Measurements from ENCODE around the gene AP3B1. TPM values are rescaled to one million over a fixed set of nuclear protein-coding genes. Genes with fewer than 3 reads are reported as not detected.

Gene AP3B1
- total and polyA plus RNA-seq, 2 of the 8 experiments (the other 6 are each of a cell fraction or from before 2014, with no cell fraction given) = 45.8 to 48.3 TPM

DNA sequence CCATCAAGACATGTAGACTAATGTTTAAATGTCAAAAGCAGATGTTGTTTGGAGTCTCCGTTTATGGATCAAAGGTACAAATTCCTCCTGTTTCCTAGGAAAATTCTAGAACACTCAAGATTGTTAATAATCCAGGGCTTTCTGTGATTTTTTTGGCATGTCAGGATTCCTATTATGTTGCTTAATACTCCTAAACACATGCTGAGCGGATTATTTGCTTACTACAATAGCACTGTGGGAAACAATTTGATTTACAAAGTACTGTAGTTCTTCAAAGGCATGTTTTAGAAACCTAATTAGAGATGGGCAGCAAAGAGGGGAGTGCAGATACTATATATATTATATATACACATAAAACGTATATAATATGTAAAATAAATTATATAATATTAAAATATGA is 46.9 kb upstream of the AP3B1 start (continued):
- no peak for TF ChIP-seq POLR2A (IDR thresholded peaks at IDR 0.05; ENCODE audit: control extremely low read depth in 1 of 2, low read depth in 2 of 2, low read length in 2 of 2)
- no peak for TF ChIP-seq TAF1 (IDR thresholded peaks at IDR 0.05; ENCODE audit: low read depth, low read length)
- TF ChIP-seq CHD2 (IDR thresholded peaks at IDR 0.05; ENCODE audit: low read length) = no peak
- TF ChIP-seq BACH1 (IDR thresholded peaks at IDR 0.05; ENCODE audit: low read length) = no peak
- TF ChIP-seq, protein P1, sequence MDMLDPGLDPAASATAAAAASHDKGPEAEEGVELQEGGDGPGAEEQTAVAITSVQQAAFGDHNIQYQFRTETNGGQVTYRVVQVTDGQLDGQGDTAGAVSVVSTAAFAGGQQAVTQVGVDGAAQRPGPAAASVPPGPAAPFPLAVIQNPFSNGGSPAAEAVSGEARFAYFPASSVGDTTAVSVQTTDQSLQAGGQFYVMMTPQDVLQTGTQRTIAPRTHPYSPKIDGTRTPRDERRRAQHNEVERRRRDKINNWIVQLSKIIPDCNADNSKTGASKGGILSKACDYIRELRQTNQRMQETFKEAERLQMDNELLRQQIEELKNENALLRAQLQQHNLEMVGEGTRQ (IDR thresholded peaks at IDR 0.05; ENCODE audit: low read length) = no peak
- no peak for TF ChIP-seq NRF1 (IDR thresholded peaks at IDR 0.05; ENCODE audit: low read depth, low read length)
- TF ChIP-seq PHF8 (conservative IDR thresholded peaks at IDR 0.05; ENCODE audit: low read depth, low read length) = no peak
- no peak for TF ChIP-seq POLR2AphosphoS5 (IDR thresholded peaks at IDR 0.05; ENCODE audit: low read depth, low read length)
- TF ChIP-seq SAP30 (IDR thresholded peaks at IDR 0.05; ENCODE audit: insufficient read depth, insufficient replicate concordance, low read length) = no peak
- no peak for TF ChIP-seq MAFK (IDR thresholded peaks at IDR 0.05; ENCODE audit: low read depth, low read length)
- TF ChIP-seq HDAC2 (IDR thresholded peaks at IDR 0.05; ENCODE audit: borderline replicate concordance in 1 of 2, low read depth in 2 of 2, low read length in 2 of 2) = peak in 1 of 2 experiments; percentile 80; a peak in 1 of 4 replicates
- no peak for TF ChIP-seq EGR1 (IDR thresholded peaks at IDR 0.05; ENCODE audit: borderline replicate concordance, low read depth, low read length)
- no peak for TF ChIP-seq HDAC6 (IDR thresholded peaks at IDR 0.05; ENCODE audit: low read depth, low read length)
- TF ChIP-seq BRCA1 (IDR thresholded peaks at IDR 0.05; ENCODE audit: low read depth, low read length) = no peak
- TF ChIP-seq SRF (IDR thresholded peaks at IDR 0.05; ENCODE audit: low read depth, low read length) = no peak
- TF ChIP-seq RBBP5 (IDR thresholded peaks at IDR 0.05; ENCODE audit: borderline replicate concordance, low read depth, low read length) = no peak
- TF ChIP-seq CBX8 (IDR thresholded peaks at IDR 0.05; ENCODE audit: borderline replicate concordance, low read depth, low read length) = no peak
- TF ChIP-seq SP4 (IDR thresholded peaks at IDR 0.05; ENCODE audit: low read length) = no peak
- no peak for TF ChIP-seq GTF2F1 (IDR thresholded peaks at IDR 0.05; ENCODE audit: borderline replicate concordance, low read depth, low read length)
- TF ChIP-seq, protein P2, sequence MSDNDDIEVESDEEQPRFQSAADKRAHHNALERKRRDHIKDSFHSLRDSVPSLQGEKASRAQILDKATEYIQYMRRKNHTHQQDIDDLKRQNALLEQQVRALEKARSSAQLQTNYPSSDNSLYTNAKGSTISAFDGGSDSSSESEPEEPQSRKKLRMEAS (IDR thresholded peaks at IDR 0.05) = no peak
- TF ChIP-seq BCL11A (IDR thresholded peaks at IDR 0.05; ENCODE audit: low read depth in 2 of 2, low read length in 2 of 2) = peak; percentile 85 to 89
- TF ChIP-seq, protein P3, sequence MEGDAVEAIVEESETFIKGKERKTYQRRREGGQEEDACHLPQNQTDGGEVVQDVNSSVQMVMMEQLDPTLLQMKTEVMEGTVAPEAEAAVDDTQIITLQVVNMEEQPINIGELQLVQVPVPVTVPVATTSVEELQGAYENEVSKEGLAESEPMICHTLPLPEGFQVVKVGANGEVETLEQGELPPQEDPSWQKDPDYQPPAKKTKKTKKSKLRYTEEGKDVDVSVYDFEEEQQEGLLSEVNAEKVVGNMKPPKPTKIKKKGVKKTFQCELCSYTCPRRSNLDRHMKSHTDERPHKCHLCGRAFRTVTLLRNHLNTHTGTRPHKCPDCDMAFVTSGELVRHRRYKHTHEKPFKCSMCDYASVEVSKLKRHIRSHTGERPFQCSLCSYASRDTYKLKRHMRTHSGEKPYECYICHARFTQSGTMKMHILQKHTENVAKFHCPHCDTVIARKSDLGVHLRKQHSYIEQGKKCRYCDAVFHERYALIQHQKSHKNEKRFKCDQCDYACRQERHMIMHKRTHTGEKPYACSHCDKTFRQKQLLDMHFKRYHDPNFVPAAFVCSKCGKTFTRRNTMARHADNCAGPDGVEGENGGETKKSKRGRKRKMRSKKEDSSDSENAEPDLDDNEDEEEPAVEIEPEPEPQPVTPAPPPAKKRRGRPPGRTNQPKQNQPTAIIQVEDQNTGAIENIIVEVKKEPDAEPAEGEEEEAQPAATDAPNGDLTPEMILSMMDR (IDR thresholded peaks at IDR 0.05; ENCODE audit: control extremely low read depth in 1 of 3, insufficient read depth in 1 of 3, low read depth in 1 of 3, low read length in 3 of 3) = no peak
- TF ChIP-seq SIN3A (conservative IDR thresholded peaks at IDR 0.05 in 1 of 2, IDR thresholded peaks at IDR 0.05 in 1 of 2; ENCODE audit: low read depth in 1 of 2, low read length in 2 of 2) = no peak

All from H1 (cell line).